ENCODE results near the gene TMEM52B. TPM values are rescaled to one million over a fixed set of nuclear protein-coding genes. Genes with fewer than 3 reads are reported as not detected.

The TMEM52B gene
- total RNA-seq, result not detected in 2 replicates

GRCh38 chr12:10178821-10179220 lies at the start of gene TMEM52B:
Gene TMEM52B, plus strand, starts transcription at chr12:10179032. Its CDS starts 543 bp downstream, at chr12:10179575.

GRCh38 chr12:10130042-10130441 lies 48.8 kb upstream of the TMEM52B start, which contains the start of gene CLEC7A:
Gene CLEC7A, minus strand, starts transcription at chr12:10130199. Its CDS starts 117 bp downstream, at chr12:10130082.

GRCh38 chr12:10171973-10172728 lies 6.7 kb upstream of the TMEM52B start, which contains the start of gene OLR1:
Gene OLR1, minus strand, starts transcription at chr12:10172132. Its CDS starts 55 bp downstream, at chr12:10172077.

GRCh38 chr12:10212739-10213131 lies 33.9 kb downstream of the TMEM52B start, which contains the start of gene GABARAPL1:
Gene GABARAPL1, plus strand, starts transcription at chr12:10212877. Its CDS starts 253 bp downstream, at chr12:10213130.

Other genes starting within 250 kb of the TMEM52B start
- gene CLEC2A, start 246.7 kb upstream of the TMEM52B start, total RNA-seq, result not detected in 2 replicates
- not detected in 2 replicates for gene CLEC12A, start 207.6 kb upstream of the TMEM52B start, total RNA-seq
- gene CLEC1B, start 179.9 kb upstream of the TMEM52B start, total RNA-seq, result not detected in 2 replicates
- gene CLEC12B, start 168.4 kb upstream of the TMEM52B start, total RNA-seq, result 0.16 TPM in 1 of 2 replicates, not detected in the other
- gene CLEC9A, start 148.3 kb upstream of the TMEM52B start, total RNA-seq, result not detected in 2 replicates
- 22.3 and 28.0 TPM in 2 replicates for gene CLEC1A, start 80.0 kb upstream of the TMEM52B start, total RNA-seq
- gene CLEC7A, start 48.8 kb upstream of the TMEM52B start, total RNA-seq, result 0.16 and 0.25 TPM in 2 replicates
- gene OLR1, start 6.9 kb upstream of the TMEM52B start, total RNA-seq, result under 0.01 TPM in 1 of 2 replicates, not detected in the other
- 34.0 and 141 TPM in 2 replicates for gene GABARAPL1, start 33.8 kb downstream of the TMEM52B start, total RNA-seq
- 0.16 and 0.69 TPM in 2 replicates for gene KLRD1, start 128.8 kb downstream of the TMEM52B start, total RNA-seq
- gene KLRK1, start 211.0 kb downstream of the TMEM52B start, total RNA-seq, result not detected in 2 replicates
- not detected in 2 replicates for gene KLRC4, start 230.7 kb downstream of the TMEM52B start, total RNA-seq
- gene KLRC3, start 241.6 kb downstream of the TMEM52B start, total RNA-seq, result not detected in 2 replicates